ENCODE results near the gene CLIP2. TPM values are rescaled to one million over a fixed set of nuclear protein-coding genes. Genes with fewer than 3 reads are reported as not detected.
"Not testable (repeated sequence)": the region's sequence is repeated elsewhere in the genome, so short reads cannot be mapped to it uniquely, and the experiment has no call there.

Gene CLIP2
- total RNA-seq, 1 donor from 2014 or later: 24.1 TPM

- Histone ChIP-seq H3K27ac (no peak overlapping the region), H3K36me3 (peaks cover 38% of the 10 kb centered on the region), H3K27me3 (ENCODE audit: low read depth) (no peaks in the 10 kb centered on the region), H3K4me1 (peaks cover 8% of the 10 kb centered on the region), H3K9me3 (no peaks in the 10 kb centered on the region), H3K4me3 (no peak overlapping the region)
- TF ChIP-seq, protein P1, sequence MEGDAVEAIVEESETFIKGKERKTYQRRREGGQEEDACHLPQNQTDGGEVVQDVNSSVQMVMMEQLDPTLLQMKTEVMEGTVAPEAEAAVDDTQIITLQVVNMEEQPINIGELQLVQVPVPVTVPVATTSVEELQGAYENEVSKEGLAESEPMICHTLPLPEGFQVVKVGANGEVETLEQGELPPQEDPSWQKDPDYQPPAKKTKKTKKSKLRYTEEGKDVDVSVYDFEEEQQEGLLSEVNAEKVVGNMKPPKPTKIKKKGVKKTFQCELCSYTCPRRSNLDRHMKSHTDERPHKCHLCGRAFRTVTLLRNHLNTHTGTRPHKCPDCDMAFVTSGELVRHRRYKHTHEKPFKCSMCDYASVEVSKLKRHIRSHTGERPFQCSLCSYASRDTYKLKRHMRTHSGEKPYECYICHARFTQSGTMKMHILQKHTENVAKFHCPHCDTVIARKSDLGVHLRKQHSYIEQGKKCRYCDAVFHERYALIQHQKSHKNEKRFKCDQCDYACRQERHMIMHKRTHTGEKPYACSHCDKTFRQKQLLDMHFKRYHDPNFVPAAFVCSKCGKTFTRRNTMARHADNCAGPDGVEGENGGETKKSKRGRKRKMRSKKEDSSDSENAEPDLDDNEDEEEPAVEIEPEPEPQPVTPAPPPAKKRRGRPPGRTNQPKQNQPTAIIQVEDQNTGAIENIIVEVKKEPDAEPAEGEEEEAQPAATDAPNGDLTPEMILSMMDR (IDR thresholded peaks at IDR 0.05): no peak
- ATAC-seq: no peak
- intact Hi-C loops (cut with DNase I): no loop called here
- DNase-seq: no peak
Measured at GRCh38 chr7:74388880-74389415, 99.7 kb downstream of the CLIP2 start.

- TF ChIP-seq, protein P1 (IDR thresholded peaks at IDR 0.05): peak; percentile 45
- H3K27ac ChIP-seq; H3K9me3 ChIP-seq; intact Hi-C loops (cut with DNase I); DNase-seq; H3K27me3 ChIP-seq (ENCODE audit: low read depth); H3K4me3 ChIP-seq: not testable (repeated sequence)
- ATAC-seq: peak; percentile 55 to 66
- Histone ChIP-seq H3K4me1 (peaks cover 12% of the 10 kb centered on the region), H3K36me3 (peaks cover 47% of the 10 kb centered on the region)
Measured at GRCh38 chr7:74393722-74394121, 104.5 kb downstream of the CLIP2 start.

DNA sequence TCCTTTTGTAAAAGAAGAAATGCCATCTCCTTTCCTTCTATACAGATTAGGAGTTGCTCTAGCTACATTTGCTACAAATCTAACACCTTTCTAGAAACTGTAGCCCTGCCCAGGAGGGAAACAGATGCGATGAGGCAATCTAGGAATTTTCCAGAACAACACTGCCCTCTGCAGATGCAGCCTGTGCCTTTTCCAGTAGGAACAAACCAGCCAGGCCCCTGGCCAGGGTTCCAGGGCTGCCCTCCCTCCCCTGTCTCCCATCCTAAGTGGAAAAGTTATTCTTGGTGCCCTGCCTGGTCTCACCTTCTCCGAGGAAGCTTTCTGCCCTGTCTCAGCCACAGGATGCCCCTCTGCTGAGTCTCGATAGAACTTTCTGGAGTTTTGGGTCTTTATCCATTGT lies 105.4 kb downstream of the CLIP2 start:
- H3K27me3 ChIP-seq (ENCODE audit: low read depth); H3K27ac ChIP-seq; intact Hi-C loops (cut with DNase I); H3K9me3 ChIP-seq; DNase-seq; H3K4me3 ChIP-seq: not testable (repeated sequence)
- peak; percentile 52 to 69 for ATAC-seq
- peaks cover 12% of the 10 kb centered on the region for H3K4me1 ChIP-seq
- TF ChIP-seq, protein P1 (IDR thresholded peaks at IDR 0.05): peak; percentile 22
- H3K36me3 ChIP-seq: peaks cover 39% of the 10 kb centered on the region

GRCh38 chr7:74395745-74396311 lies 106.6 kb downstream of the CLIP2 start:
- intact Hi-C loops (cut with DNase I): no loop called here
- DNase-seq: no peak
- Histone ChIP-seq H3K9me3 (no peaks in the 10 kb centered on the region), H3K27ac (no peak overlapping the region), H3K4me3 (no peak overlapping the region), H3K27me3 (ENCODE audit: low read depth) (no peaks in the 10 kb centered on the region), H3K4me1 (peaks cover 12% of the 10 kb centered on the region), H3K36me3 (peaks cover 37% of the 10 kb centered on the region)
- ATAC-seq: no peak
- TF ChIP-seq, protein P1 (IDR thresholded peaks at IDR 0.05): no peak

DNA sequence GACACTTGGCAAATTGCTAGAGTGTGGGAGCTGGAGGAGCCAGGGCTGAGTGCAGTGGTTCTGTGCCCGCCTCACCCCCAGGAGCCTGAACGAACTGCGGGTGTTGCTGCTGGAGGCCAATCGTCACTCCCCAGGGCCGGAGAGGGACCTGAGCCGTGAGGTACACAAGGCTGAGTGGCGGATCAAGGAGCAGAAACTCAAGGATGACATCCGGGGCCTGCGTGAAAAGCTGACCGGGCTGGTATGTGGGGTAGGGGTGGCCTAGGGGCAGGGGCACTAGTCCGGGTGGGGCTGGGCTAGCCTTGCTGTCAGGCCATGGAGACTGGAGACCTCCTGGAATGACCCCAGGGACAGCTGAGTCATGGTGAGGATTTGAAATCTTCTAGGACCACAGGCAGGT lies 107.8 kb downstream of the CLIP2 start:
- Histone ChIP-seq H3K4me3 (no peak overlapping the region), H3K36me3 (peaks cover 42% of the 10 kb centered on the region), H3K27me3 (ENCODE audit: low read depth) (no peaks in the 10 kb centered on the region), H3K9me3 (no peaks in the 10 kb centered on the region), H3K27ac (no peak overlapping the region), H3K4me1 (peaks cover 12% of the 10 kb centered on the region)
- intact Hi-C loops (cut with DNase I): no loop called here
- no peak for ATAC-seq
- TF ChIP-seq, protein P1 (IDR thresholded peaks at IDR 0.05): no peak
- DNase-seq: no peak

Measured in lower lobe of right lung (tissue), 2 donors.